ENCODE measurements around the gene FXYD3. TPM values are rescaled to one million over a fixed set of nuclear protein-coding genes. Genes with fewer than 3 reads are reported as not detected.

Gene FXYD3
- polyA plus RNA-seq, 1 donor from 2014 or later: not detected

- TF ChIP-seq POLR2AphosphoS5 (IDR thresholded peaks at IDR 0.05) (no peak), MXI1 (conservative IDR thresholded peaks at IDR 0.05; ENCODE audit: poor library complexity, severe bottlenecking) (no peak), TAF1 (IDR thresholded peaks at IDR 0.05; ENCODE audit: low read depth) (no peak), REST (IDR thresholded peaks at IDR 0.05; ENCODE audit: borderline replicate concordance) (no peak), EZH2 (IDR thresholded peaks at IDR 0.05; ENCODE audit: borderline replicate concordance, insufficient read depth, low read length, poor library complexity, severe bottlenecking) (no peak), SMC3 (conservative IDR thresholded peaks at IDR 0.05; ENCODE audit: poor library complexity) (no peak), EP300 (conservative IDR thresholded peaks at IDR 0.05; ENCODE audit: poor library complexity, severe bottlenecking) (no peak), RAD21 (conservative IDR thresholded peaks at IDR 0.05) (no peak)
- TF ChIP-seq, protein P1, sequence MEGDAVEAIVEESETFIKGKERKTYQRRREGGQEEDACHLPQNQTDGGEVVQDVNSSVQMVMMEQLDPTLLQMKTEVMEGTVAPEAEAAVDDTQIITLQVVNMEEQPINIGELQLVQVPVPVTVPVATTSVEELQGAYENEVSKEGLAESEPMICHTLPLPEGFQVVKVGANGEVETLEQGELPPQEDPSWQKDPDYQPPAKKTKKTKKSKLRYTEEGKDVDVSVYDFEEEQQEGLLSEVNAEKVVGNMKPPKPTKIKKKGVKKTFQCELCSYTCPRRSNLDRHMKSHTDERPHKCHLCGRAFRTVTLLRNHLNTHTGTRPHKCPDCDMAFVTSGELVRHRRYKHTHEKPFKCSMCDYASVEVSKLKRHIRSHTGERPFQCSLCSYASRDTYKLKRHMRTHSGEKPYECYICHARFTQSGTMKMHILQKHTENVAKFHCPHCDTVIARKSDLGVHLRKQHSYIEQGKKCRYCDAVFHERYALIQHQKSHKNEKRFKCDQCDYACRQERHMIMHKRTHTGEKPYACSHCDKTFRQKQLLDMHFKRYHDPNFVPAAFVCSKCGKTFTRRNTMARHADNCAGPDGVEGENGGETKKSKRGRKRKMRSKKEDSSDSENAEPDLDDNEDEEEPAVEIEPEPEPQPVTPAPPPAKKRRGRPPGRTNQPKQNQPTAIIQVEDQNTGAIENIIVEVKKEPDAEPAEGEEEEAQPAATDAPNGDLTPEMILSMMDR (IDR thresholded peaks at IDR 0.05; ENCODE audit: poor library complexity, severe bottlenecking): no peak
- Histone ChIP-seq H3F3A (ENCODE audit: insufficient read depth, low read length, poor library complexity, severe bottlenecking) (no peaks in the 10 kb centered on the region), H4K20me1 (ENCODE audit: insufficient read depth) (no peaks in the 10 kb centered on the region), H3K36me3 (ENCODE audit: insufficient read depth, low read length) (no peaks in the 10 kb centered on the region), H3K79me2 (replicated peaks; ENCODE audit: insufficient read depth, low read length) (no peaks in the 10 kb centered on the region), H3K27ac (ENCODE audit: low read length) (no peak overlapping the region), H3K4me2 (ENCODE audit: low read length) (no peak overlapping the region), H3K9me3 (ENCODE audit: low read length) (no peaks in the 10 kb centered on the region), H3K27me3 (ENCODE audit: insufficient read depth, low read depth, low read length) (no peaks in the 10 kb centered on the region), H3K9ac (ENCODE audit: low read length) (no peak overlapping the region), H2AFZ (ENCODE audit: low read depth, low read length) (no peak overlapping the region), H3K4me3 (ENCODE audit: low read length) (no peak overlapping the region), H3K9me2 (ENCODE audit: insufficient read depth, low read length) (no peaks in the 10 kb centered on the region)
These were observed 29.7 kb upstream of the FXYD3 start for GRCh38 chr19:35085947-35086346.

DNA sequence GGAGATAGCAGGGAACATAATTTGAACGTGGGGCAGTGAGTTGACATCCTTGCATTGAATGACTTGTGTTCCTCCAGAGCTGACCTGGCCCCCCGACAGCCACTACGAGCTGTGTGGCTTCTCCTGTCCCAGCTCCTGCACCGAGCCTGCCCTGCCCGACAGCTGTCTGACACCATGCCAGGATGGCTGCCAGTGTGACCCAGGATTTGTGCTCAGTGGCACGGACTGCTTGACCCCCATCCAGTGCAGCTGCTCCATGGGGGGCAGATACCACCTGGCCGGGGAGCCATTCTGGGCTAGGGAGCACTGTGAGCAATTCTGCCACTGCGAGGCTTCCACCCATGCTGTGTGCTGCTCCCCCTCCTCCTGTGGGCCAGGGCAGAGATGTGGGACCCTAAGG, 29.2 kb upstream of the FXYD3 start:
- Histone ChIP-seq H3K4me2 (ENCODE audit: low read length) (no peak overlapping the region), H3K9me2 (ENCODE audit: insufficient read depth, low read length) (no peaks in the 10 kb centered on the region), H3K27me3 (ENCODE audit: insufficient read depth, low read depth, low read length) (no peaks in the 10 kb centered on the region), H3K79me2 (replicated peaks; ENCODE audit: insufficient read depth, low read length) (no peaks in the 10 kb centered on the region), H3K9me3 (ENCODE audit: low read length) (no peaks in the 10 kb centered on the region), H3F3A (ENCODE audit: insufficient read depth, low read length, poor library complexity, severe bottlenecking) (no peaks in the 10 kb centered on the region), H3K4me3 (ENCODE audit: low read length) (no peak overlapping the region), H3K36me3 (ENCODE audit: insufficient read depth, low read length) (no peaks in the 10 kb centered on the region), H3K9ac (ENCODE audit: low read length) (no peak overlapping the region), H2AFZ (ENCODE audit: low read depth, low read length) (no peak overlapping the region), H4K20me1 (ENCODE audit: insufficient read depth) (no peaks in the 10 kb centered on the region), H3K27ac (ENCODE audit: low read length) (no peak overlapping the region)
- TF ChIP-seq, protein P1 (IDR thresholded peaks at IDR 0.05; ENCODE audit: poor library complexity, severe bottlenecking): no peak
- TF ChIP-seq EP300 (conservative IDR thresholded peaks at IDR 0.05; ENCODE audit: poor library complexity, severe bottlenecking) (no peak), POLR2AphosphoS5 (IDR thresholded peaks at IDR 0.05) (no peak), SMC3 (conservative IDR thresholded peaks at IDR 0.05; ENCODE audit: poor library complexity) (no peak), EZH2 (IDR thresholded peaks at IDR 0.05; ENCODE audit: borderline replicate concordance, insufficient read depth, low read length, poor library complexity, severe bottlenecking) (no peak), MXI1 (conservative IDR thresholded peaks at IDR 0.05; ENCODE audit: poor library complexity, severe bottlenecking) (no peak), TAF1 (IDR thresholded peaks at IDR 0.05; ENCODE audit: low read depth) (no peak), RAD21 (conservative IDR thresholded peaks at IDR 0.05) (no peak), REST (IDR thresholded peaks at IDR 0.05; ENCODE audit: borderline replicate concordance) (no peak)
